BLaER1 (cell line): ENCODE data around the gene BNC1.
"Not testable (repeated sequence)": the region's sequence is repeated elsewhere in the genome, so short reads cannot be mapped to it uniquely, and the experiment has no call there.

ENCODE experiments used
- H3K27ac ChIP-seq: shearing (Covaris generic); formaldehyde crosslinking; 2 replicates; pipeline ENCODE4 v1.8.1; 2022
- H3K27me3 ChIP-seq: shearing (Covaris generic); formaldehyde crosslinking; 2 replicates; pipeline ENCODE4 v1.8.1; 2022
- H3K36me3 ChIP-seq: shearing (Covaris generic); formaldehyde crosslinking; 2 replicates; pipeline ENCODE4 v1.8.1; 2022
- H3K4me1 ChIP-seq: shearing (Covaris generic); formaldehyde crosslinking; 2 replicates; pipeline ENCODE4 v1.8.1; 2022
- H3K4me2 ChIP-seq: shearing (Covaris generic); formaldehyde crosslinking; 2 replicates; pipeline ENCODE4 v1.8.1; 2022
- H3K4me3 ChIP-seq: shearing (Covaris generic); formaldehyde crosslinking; 2 replicates; pipeline ENCODE4 v1.8.1; 2022
- H3K9ac ChIP-seq: shearing (Covaris generic); formaldehyde crosslinking; 2 replicates; pipeline ENCODE4 v1.8.1; 2022
- H3K9me3 ChIP-seq: shearing (Covaris generic); formaldehyde crosslinking; 2 replicates; pipeline ENCODE4 v1.8.1; 2022
- H4K20me1 ChIP-seq: shearing (Covaris generic); formaldehyde crosslinking; 2 replicates; pipeline ENCODE4 v1.8.1; 2022
- Cebpa-rat ChIP-seq: shearing (Covaris generic); IDR thresholded peaks from 2 replicates; pipeline ENCODE4 v1.8.1; 2022

BNC1 gene

DNA sequence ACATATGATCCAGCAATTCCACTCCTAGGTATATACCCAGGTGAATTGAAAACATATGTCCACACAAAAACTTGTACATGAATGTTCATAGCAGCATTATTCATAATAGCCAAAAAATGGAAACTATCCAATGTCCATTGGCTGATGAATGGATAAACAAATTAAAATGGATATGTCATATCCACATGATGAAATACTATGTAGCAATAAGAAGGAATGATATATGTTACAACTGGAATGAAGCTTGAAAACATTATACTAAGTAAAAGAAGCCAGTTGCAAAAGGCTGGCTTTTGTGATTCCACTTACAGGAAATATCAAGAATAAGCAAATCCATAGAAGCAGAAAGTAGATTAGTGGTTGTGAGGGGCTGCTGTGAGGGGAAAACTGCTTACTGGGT, 33.7 kb downstream of the BNC1 start:
- no peaks in the 10 kb centered on the region for H3K36me3 ChIP-seq

DNA sequence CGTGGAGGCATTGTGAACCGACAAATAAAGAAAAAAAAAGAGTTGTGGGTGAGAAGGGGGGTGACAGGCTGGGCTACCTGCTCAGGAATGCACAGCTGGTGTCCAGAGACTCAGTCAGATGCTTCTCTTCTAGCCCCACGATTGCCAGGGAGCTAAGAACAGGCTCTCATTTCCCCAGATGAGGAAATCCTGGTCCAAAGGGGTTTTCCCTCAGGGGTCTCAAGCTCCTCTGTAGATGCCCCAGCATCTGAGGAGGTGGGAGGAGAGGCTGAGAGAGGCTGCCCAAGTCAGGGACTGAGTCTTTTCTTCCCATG, 35.5 kb downstream of the BNC1 start:
- Histone ChIP-seq H3K4me1 (no peaks in the 10 kb centered on the region), H3K4me2 (no peak overlapping the region), H3K27me3 (no peaks in the 10 kb centered on the region), H3K9ac (no peak overlapping the region), H3K36me3 (no peaks in the 10 kb centered on the region), H3K4me3 (no peak overlapping the region), H4K20me1 (no peaks in the 10 kb centered on the region), H3K9me3 (peaks cover 5% of the 10 kb centered on the region; the same call in 1 of the 2 replicates), H3K27ac (peak overlapping the region; percentile 3; the same call in 1 of the 2 replicates)
- no peak for TF ChIP-seq Cebpa-rat

More for the DNA sequence above, 33.7 kb downstream of the BNC1 start:
- no peak overlapping the region for H3K4me3 ChIP-seq
- H3K27me3 ChIP-seq, result no peaks in the 10 kb centered on the region
- no peaks in the 10 kb centered on the region for H3K4me1 ChIP-seq
- no peak overlapping the region for H3K27ac ChIP-seq
- no peak overlapping the region for H3K4me2 ChIP-seq
- no peaks in the 10 kb centered on the region for H3K9me3 ChIP-seq
- TF ChIP-seq Cebpa-rat, result no peak
- H3K9ac ChIP-seq, result no peak overlapping the region
- H4K20me1 ChIP-seq, result no peaks in the 10 kb centered on the region

DNA sequence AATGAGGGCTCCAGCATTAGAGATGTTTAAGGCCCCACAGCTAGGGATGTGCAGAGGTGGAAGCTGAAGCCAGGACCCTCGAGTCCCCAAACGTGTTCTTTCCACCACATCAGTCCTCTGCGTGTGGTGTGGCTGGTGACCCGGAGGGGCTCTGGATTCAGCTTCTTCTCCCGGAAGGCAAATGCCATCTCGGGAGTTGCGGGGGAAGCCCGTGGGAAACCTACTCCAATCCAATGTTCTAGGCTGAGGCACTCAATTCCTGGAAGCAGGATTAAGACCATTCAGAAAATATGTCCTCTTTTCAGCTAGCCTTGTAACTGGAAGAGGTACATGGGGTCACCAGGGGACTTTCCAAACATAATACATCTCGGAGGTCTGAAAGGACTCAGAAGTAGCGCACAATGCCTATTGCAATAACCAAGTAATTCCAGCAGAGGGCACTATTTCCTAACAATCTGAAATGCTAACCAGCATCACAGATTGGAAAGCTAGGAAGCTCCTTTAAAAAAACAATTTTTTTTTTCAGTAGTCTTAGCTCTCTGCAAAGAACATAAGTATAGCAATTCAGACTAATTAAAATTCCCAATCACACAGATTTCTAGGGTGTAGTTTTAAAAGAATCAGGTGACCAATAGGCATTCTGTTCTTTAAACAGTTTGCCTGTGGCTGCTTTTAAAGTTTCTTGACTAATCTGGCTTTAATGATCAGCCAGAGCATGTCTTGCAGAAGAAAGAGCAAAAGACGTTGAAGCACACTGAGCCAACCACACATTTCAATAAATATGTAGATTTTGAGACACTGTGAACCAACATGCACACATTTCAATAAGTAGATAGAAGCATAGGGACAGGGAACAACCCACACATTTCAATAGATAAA, 36.1 kb downstream of the BNC1 start:
- no peak overlapping the region for H3K9ac ChIP-seq
- no peak overlapping the region for H3K4me2 ChIP-seq
- H3K27ac ChIP-seq, result peak overlapping the region; percentile 3; the same call in 1 of the 2 replicates

DNA sequence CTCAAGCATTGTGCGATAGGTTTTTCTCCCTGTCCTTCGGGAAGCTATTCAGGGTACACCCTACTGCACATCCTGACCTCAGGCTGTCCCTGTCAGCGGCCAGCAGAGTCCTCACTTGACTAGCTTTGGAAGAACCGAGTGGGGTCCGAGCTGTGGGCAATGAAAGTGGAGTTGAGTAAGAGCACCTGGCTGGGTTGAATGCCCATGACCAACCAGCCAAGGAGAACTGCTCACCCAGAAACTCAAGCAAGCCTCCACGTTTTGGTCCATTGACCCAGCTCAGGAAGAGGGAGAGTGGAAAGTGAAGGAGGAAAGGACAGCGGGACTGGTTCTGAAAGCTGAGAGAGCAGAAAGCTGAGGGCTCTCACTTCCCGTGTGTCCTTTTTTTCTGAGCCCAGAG, 40.8 kb downstream of the BNC1 start:
- peak overlapping the region; percentile 38 for H3K4me2 ChIP-seq
- H4K20me1 ChIP-seq, result no peaks in the 10 kb centered on the region
- H3K27me3 ChIP-seq, result no peaks in the 10 kb centered on the region
- TF ChIP-seq Cebpa-rat, result no peak
- no peak overlapping the region for H3K9ac ChIP-seq
- peaks cover 7% of the 10 kb centered on the region for H3K4me1 ChIP-seq
- no peak overlapping the region for H3K27ac ChIP-seq
- H3K36me3 ChIP-seq, result no peaks in the 10 kb centered on the region
- H3K9me3 ChIP-seq, result peaks cover 24% of the 10 kb centered on the region
- H3K4me3 ChIP-seq, result no peak overlapping the region

More for the DNA sequence above, 36.1 kb downstream of the BNC1 start:
- H3K9me3 ChIP-seq, result peaks cover 5% of the 10 kb centered on the region; the same call in 1 of the 2 replicates
- H3K4me3 ChIP-seq, result no peak overlapping the region
- H3K4me1 ChIP-seq, result peaks cover 5% of the 10 kb centered on the region
- no peaks in the 10 kb centered on the region for H3K27me3 ChIP-seq
- TF ChIP-seq Cebpa-rat, result no peak
- H4K20me1 ChIP-seq, result no peaks in the 10 kb centered on the region
- H3K36me3 ChIP-seq, result no peaks in the 10 kb centered on the region

DNA sequence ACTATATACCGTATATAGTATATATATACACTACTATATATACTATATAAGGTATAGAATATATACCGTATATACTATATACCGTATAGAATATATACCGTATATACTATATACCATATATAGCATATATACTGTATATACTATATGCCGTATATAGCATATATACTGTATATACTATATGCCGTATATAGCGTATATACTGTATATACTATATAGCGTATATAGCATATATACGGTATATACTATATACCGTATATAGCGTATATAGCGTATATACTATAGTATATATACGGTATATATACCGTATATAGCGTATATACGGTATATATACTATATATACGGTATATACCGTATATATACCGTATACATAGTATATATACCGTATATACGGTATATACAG, 54.2 kb downstream of the BNC1 start:
- no peak for TF ChIP-seq Cebpa-rat
- no peaks in the 10 kb centered on the region for H4K20me1 ChIP-seq
- H3K27me3 ChIP-seq, result no peaks in the 10 kb centered on the region
- no peak overlapping the region for H3K27ac ChIP-seq
- no peak overlapping the region for H3K4me3 ChIP-seq
- no peaks in the 10 kb centered on the region for H3K4me1 ChIP-seq
- no peak overlapping the region for H3K9ac ChIP-seq
- H3K9me3 ChIP-seq, result no peaks in the 10 kb centered on the region
- H3K4me2 ChIP-seq, result no peak overlapping the region
- H3K36me3 ChIP-seq, result no peaks in the 10 kb centered on the region

DNA sequence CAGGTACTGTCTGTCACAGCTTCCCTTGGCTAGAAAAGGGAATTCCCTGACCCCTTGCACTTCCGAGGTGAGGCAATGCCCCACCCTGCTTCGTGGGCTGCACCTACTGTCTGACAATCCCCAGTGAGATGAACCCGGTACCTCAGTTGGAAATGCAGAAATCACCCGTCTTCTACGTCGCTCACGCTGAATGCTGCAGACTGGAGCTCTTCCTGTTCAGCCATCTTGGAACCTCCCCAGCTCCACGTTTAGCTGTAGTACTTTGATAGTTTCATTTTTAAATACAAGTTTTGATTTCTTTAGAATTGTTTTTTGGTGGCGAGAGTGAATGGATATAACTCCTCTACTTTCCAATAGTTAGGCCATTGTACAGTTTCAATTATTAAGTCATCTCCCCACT, 59.0 kb downstream of the BNC1 start:
- no peak for TF ChIP-seq Cebpa-rat
- Histone ChIP-seq H3K9me3 (no peaks in the 10 kb centered on the region), H3K4me1 (no peaks in the 10 kb centered on the region), H3K27me3 (no peaks in the 10 kb centered on the region), H4K20me1 (no peaks in the 10 kb centered on the region), H3K36me3 (0 out of 2 replicates have a peak, but pooled peaks cover 5% of the 10 kb centered on the region), H3K9ac (no peak overlapping the region), H3K27ac (no peak overlapping the region), H3K4me2 (no peak overlapping the region), H3K4me3 (no peak overlapping the region)

DNA sequence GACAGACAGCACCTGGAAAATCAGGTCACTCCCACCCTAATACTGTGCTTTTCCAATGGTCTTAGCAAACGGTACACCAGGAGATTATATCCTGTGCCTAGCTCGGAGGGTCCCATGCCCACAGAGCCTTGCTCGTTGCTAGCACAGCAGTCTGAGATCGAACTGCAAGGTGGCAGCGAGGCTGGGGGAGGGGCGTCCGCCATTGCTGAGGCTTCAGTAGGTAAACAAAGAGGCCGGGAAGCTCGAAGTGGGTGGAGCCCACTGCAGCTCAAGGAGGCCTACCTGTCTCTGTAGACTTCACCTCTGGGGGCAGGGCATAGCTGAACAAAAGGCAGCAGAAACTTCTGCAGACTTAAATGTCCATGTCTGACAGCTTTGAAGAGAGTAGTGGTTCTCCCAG, 62.7 kb downstream of the BNC1 start:
- not testable (repeated sequence) for H3K4me1 ChIP-seq, H3K9ac ChIP-seq, H3K27me3 ChIP-seq

DNA sequence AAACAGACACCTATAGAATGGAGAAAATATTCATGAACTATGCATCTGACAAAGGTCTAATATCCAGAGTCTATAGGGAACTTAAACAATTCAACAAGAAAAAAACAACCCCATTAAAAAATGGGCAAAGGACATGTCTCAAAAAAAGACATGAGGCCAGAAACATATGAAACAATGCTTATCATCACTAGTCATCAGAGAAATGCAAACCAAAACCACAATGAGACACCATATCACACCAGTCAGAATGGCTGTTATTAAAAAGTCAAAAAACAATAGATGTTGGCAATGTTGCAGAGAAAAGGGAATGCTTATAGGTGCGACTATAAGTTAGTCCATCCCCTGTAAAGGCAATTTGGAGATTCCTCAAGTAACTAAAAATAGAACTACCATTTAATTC, 65.4 kb downstream of the BNC1 start:
- peaks cover 9% of the 10 kb centered on the region for H3K9me3 ChIP-seq
- H3K9ac ChIP-seq, result no peak overlapping the region
- H3K4me1 ChIP-seq, result no peaks in the 10 kb centered on the region
- no peak overlapping the region for H3K27ac ChIP-seq
- no peak overlapping the region for H3K4me3 ChIP-seq
- no peaks in the 10 kb centered on the region for H4K20me1 ChIP-seq
- H3K4me2 ChIP-seq, result no peak overlapping the region
- no peak for TF ChIP-seq Cebpa-rat
- 0 out of 2 replicates have a peak, but pooled peaks cover 5% of the 10 kb centered on the region for H3K36me3 ChIP-seq
- H3K27me3 ChIP-seq, result no peaks in the 10 kb centered on the region

More for the DNA sequence above, 62.7 kb downstream of the BNC1 start:
- not testable (repeated sequence) for H3K4me3 ChIP-seq, H3K36me3 ChIP-seq, H3K4me2 ChIP-seq, H4K20me1 ChIP-seq, H3K27ac ChIP-seq, H3K9me3 ChIP-seq

DNA sequence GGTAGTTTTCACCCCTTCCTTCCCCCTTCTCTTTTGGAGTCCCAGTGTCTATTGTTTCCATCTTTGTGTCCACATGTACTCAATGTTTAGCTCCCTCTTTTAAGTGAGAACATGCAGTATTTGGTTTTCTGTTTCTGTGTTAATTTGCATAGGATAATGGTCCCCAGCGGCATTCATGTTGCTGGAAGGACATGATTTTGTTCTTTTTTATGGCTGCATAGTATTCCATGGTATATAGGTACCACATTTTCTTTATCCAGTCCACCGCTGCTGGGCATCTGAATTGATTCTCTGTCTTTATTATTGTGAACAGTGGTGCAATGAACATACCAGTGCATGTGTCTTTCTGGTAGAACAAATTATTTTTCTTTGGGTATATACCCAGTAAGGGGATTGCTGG, 69.2 kb downstream of the BNC1 start:
- no peak for TF ChIP-seq Cebpa-rat
- Histone ChIP-seq H3K27me3 (no peaks in the 10 kb centered on the region), H3K27ac (no peak overlapping the region), H3K4me3 (no peak overlapping the region), H3K36me3 (no peaks in the 10 kb centered on the region), H4K20me1 (no peaks in the 10 kb centered on the region), H3K4me2 (no peak overlapping the region), H3K9ac (no peak overlapping the region), H3K4me1 (peaks cover 9% of the 10 kb centered on the region; the same call in 1 of the 2 replicates), H3K9me3 (peaks cover 9% of the 10 kb centered on the region)

DNA sequence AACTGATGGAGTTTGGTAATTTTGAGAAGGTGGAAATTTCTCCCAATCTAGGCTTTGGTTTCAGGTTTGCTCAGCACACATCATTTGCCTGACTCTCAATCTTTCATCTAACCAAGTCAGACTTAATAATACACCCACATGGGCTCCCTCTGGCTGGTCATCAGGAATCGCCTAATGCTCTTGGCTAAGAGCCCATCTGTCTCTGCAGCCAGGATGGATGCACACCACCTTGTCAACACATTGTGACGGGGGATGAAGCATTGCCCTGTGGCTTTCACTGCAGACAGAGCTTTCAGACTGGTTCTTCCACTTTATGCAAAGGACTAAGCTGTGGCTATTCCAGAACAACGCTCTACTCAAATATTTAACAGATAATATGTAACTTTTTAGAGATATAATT, 73.8 kb downstream of the BNC1 start:
- no peak overlapping the region for H3K4me3 ChIP-seq
- H3K9ac ChIP-seq, result no peak overlapping the region
- no peak for TF ChIP-seq Cebpa-rat
- H3K4me2 ChIP-seq, result no peak overlapping the region
- peaks cover 6% of the 10 kb centered on the region for H4K20me1 ChIP-seq
- no peaks in the 10 kb centered on the region for H3K27me3 ChIP-seq
- H3K9me3 ChIP-seq, result peaks cover 6% of the 10 kb centered on the region
- no peak overlapping the region for H3K27ac ChIP-seq
- H3K36me3 ChIP-seq, result no peaks in the 10 kb centered on the region
- peaks cover 26% of the 10 kb centered on the region for H3K4me1 ChIP-seq

DNA sequence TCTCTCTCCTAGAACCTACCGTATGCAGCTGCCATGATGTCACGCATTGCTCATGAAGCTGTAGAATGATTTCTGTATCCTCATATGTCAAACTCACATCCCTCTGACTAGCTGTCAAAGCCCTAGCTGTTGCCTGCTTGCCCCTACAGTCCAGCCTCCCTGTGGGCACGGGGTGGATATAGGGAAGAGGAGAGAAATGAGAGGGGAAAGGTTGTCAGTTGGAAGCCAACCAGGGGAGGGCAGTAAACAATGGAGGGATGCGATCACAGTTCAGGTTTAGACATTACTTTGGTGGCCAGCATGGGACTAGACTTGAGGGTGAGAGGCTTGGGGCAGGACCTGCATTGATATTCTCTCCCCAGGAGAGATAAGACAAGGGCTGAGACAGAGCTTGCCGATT, 75.1 kb downstream of the BNC1 start:
- Histone ChIP-seq H3K27ac (no peak overlapping the region), H4K20me1 (peaks cover 19% of the 10 kb centered on the region), H3K4me3 (no peak overlapping the region), H3K4me1 (peaks cover 39% of the 10 kb centered on the region), H3K9ac (no peak overlapping the region), H3K9me3 (no peaks in the 10 kb centered on the region), H3K36me3 (no peaks in the 10 kb centered on the region), H3K27me3 (no peaks in the 10 kb centered on the region), H3K4me2 (no peak overlapping the region)
- TF ChIP-seq Cebpa-rat, result no peak
